Ishikawa (cell line): ENCODE results near the gene CGB7.

ENCODE experiments used
- CEBPB ChIP-seq: IDR thresholded peaks from 2 replicates; pipeline ENCODE4 v1.6.1; 2012
- CREB1 ChIP-seq: IDR thresholded peaks from 2 replicates; pipeline ENCODE4 v1.6.1; 2012; ENCODE audit warnings: low read depth
- EGR1 ChIP-seq: IDR thresholded peaks from 2 replicates; pipeline ENCODE4 v1.6.1; 2012
- EP300 ChIP-seq: IDR thresholded peaks from 2 replicates; pipeline ENCODE4 v1.6.1; 2012; ENCODE audit warnings: borderline replicate concordance
- FOXM1 ChIP-seq: IDR thresholded peaks from 2 replicates; pipeline ENCODE4 v1.6.1; 2012; ENCODE audit warnings: low read depth, borderline replicate concordance
- MAX ChIP-seq: IDR thresholded peaks from 2 replicates; pipeline ENCODE4 v1.6.1; 2012
- NFIC ChIP-seq: IDR thresholded peaks from 2 replicates; pipeline ENCODE4 v1.6.1; 2012
- RAD21 ChIP-seq: IDR thresholded peaks from 2 replicates; pipeline ENCODE4 v1.6.1; 2012; ENCODE audit warnings: low read depth
- REST ChIP-seq: IDR thresholded peaks from 2 replicates; pipeline ENCODE4 v1.6.1; 2012; ENCODE audit warnings: low read depth, mild to moderate bottlenecking
- TAF1 ChIP-seq: IDR thresholded peaks from 2 replicates; pipeline ENCODE4 v1.6.1; 2012; ENCODE audit warnings: low read depth, mild to moderate bottlenecking
- TCF12 ChIP-seq: IDR thresholded peaks from 2 replicates; pipeline ENCODE4 v1.6.1; 2012; ENCODE audit warnings: low read depth
- TEAD4 ChIP-seq: IDR thresholded peaks from 2 replicates; pipeline ENCODE4 v1.6.1; 2012
- USF1 ChIP-seq: IDR thresholded peaks from 2 replicates; pipeline ENCODE4 v1.6.1; 2012
- YY1 ChIP-seq: IDR thresholded peaks from 2 replicates; pipeline ENCODE4 v1.6.1; 2012; ENCODE audit warnings: low read depth
- ZBTB7A ChIP-seq: IDR thresholded peaks from 2 replicates; pipeline ENCODE4 v1.6.1; 2012; ENCODE audit warnings: low read depth

CGB7 gene

GRCh38 chr19:49069026-49069425 is 11.5 kb upstream of the CGB7 start:
- TF ChIP-seq CEBPB, result no peak
- TF ChIP-seq TCF12, result no peak
- TF ChIP-seq EP300, result no peak
- no peak for TF ChIP-seq YY1
- TF ChIP-seq FOXM1, result no peak
- TF ChIP-seq MAX, result no peak
- TF ChIP-seq NFIC, result no peak
- no peak for TF ChIP-seq REST
- TF ChIP-seq EGR1, result no peak
- no peak for TF ChIP-seq ZBTB7A
- TF ChIP-seq USF1, result no peak
- TF ChIP-seq RAD21, result no peak

GRCh38 chr19:49067554-49067953 is 10.0 kb upstream of the CGB7 start:
- TF ChIP-seq MAX (no peak), CREB1 (no peak), CEBPB (no peak), EP300 (no peak), EGR1 (no peak), FOXM1 (no peak), TAF1 (no peak), YY1 (no peak), TCF12 (no peak), NFIC (no peak)

- TF ChIP-seq ZBTB7A (0 out of 2 replicates have a peak, but pooled peaks have one; percentile 11), TEAD4 (no peak), CREB1 (no peak)
Measured at GRCh38 chr19:49065905-49066512, 8.5 kb upstream of the CGB7 start.

GRCh38 chr19:49064768-49065611 is 7.4 kb upstream of the CGB7 start, which contains the start of gene NTF4:
Gene NTF4, minus strand, starts transcription at chr19:49064818. Its CDS starts 2,821 bp downstream, at chr19:49061997.
- TF ChIP-seq FOXM1, result no peak
- TF ChIP-seq MAX, result 0 out of 2 replicates have a peak, but pooled peaks have one; percentile 17

GRCh38 chr19:49064029-49064629 is 6.6 kb upstream of the CGB7 start:
- TF ChIP-seq EP300, result no peak
- no peak for TF ChIP-seq NFIC
- no peak for TF ChIP-seq YY1
- no peak for TF ChIP-seq MAX
- no peak for TF ChIP-seq ZBTB7A
- no peak for TF ChIP-seq TEAD4
- no peak for TF ChIP-seq CREB1
- no peak for TF ChIP-seq EGR1
- no peak for TF ChIP-seq TCF12
- no peak for TF ChIP-seq RAD21
- no peak for TF ChIP-seq REST
- no peak for TF ChIP-seq FOXM1
- TF ChIP-seq TAF1, result no peak
- TF ChIP-seq USF1, result no peak
- TF ChIP-seq CEBPB, result no peak
